Measurements from ENCODE around the gene EEA1. TPM values are rescaled to one million over a fixed set of nuclear protein-coding genes. Genes with fewer than 3 reads are reported as not detected.

The EEA1 gene
- total RNA-seq, 1 experiment from 2014 or later: 13.6 TPM

GRCh38 chr12:92722897-92723296 is 206.2 kb downstream of the EEA1 start:
- no peaks in the 10 kb centered on the region for H3K4me1 ChIP-seq

GRCh38 chr12:92721656-92722055 is 207.4 kb downstream of the EEA1 start:
- DNase-seq: no peak
- Histone ChIP-seq H3K27ac (no peak overlapping the region), H3K27me3 (no peaks in the 10 kb centered on the region), H3K36me3 (no peaks in the 10 kb centered on the region), H3K4me3 (no peak overlapping the region), H3K9me3 (replicated peaks) (no peaks in the 10 kb centered on the region), H3K4me1 (no peaks in the 10 kb centered on the region)

More at GRCh38 chr12:92722897-92723296, 206.2 kb downstream of the EEA1 start:
- no peak overlapping the region for H3K27ac ChIP-seq
- no peak for DNase-seq
- H3K27me3 ChIP-seq: no peaks in the 10 kb centered on the region
- no peaks in the 10 kb centered on the region for H3K9me3 ChIP-seq (replicated peaks)
- no peak overlapping the region for H3K4me3 ChIP-seq
- H3K36me3 ChIP-seq: no peaks in the 10 kb centered on the region

DNA sequence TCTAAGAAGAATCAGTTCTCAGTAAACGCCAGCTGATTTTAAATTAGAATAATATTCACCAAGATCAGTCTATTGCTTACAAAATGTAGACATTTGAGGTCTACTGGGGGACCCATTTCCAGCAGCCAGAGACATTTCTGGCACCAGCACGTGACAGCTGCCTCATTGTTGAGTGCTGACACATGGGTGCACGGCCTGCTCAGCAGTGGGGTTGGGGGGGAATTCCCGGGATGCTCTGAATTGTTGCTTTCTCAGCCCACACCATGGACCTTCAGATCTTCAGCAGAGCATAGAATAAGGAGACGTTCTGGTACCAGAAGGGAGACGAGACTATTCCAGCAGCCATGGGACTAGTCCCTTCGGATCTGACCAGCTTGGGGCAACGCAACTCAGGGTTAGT is 208.0 kb downstream of the EEA1 start:
- no peak overlapping the region for H3K27ac ChIP-seq
- H3K4me1 ChIP-seq: no peaks in the 10 kb centered on the region
- no peaks in the 10 kb centered on the region for H3K36me3 ChIP-seq
- no peak for DNase-seq
- H3K9me3 ChIP-seq (replicated peaks): no peaks in the 10 kb centered on the region
- no peaks in the 10 kb centered on the region for H3K27me3 ChIP-seq
- no peak overlapping the region for H3K4me3 ChIP-seq

Other genes starting within 250 kb of the EEA1 start
- not detected in 2 replicates for gene PLEKHG7, start 226.3 kb downstream of the EEA1 start, total RNA-seq (2014; rRNA removed; shearing (Covaris generic))

Measured in SJCRH30 (cell line).